ENCODE measurements around the gene DDX51.

Gene DDX51

GRCh38 chr12:132170637-132171292 is 26.6 kb upstream of the DDX51 start:
- Histone ChIP-seq H3K9ac (no peak overlapping the region), H3K79me2 (no peaks in the 10 kb centered on the region), H3K4me3 (ENCODE audit: low read depth, low read length) (no peak overlapping the region), H3K4me1 (no peaks in the 10 kb centered on the region), H3K9me3 (ENCODE audit: control insufficient read depth, low read length) (no peaks in the 10 kb centered on the region), H3K27me3 (ENCODE audit: control insufficient read depth, insufficient read depth, low read length) (peaks cover 4% of the 10 kb centered on the region), H3K36me3 (ENCODE audit: control insufficient read depth, insufficient read depth, low read length) (no peaks in the 10 kb centered on the region), H2AFZ (no peak overlapping the region), H3K4me2 (ENCODE audit: low read length) (no peak overlapping the region), H3K27ac (no peak overlapping the region)
- TF ChIP-seq CTCF (IDR thresholded peaks at IDR 0.05), result no peak

GRCh38 chr12:132170094-132170636 is 26.0 kb upstream of the DDX51 start:
- Histone ChIP-seq H3K27ac (no peak overlapping the region), H3K4me2 (ENCODE audit: low read length) (no peak overlapping the region), H3K9ac (no peak overlapping the region), H2AFZ (no peak overlapping the region), H3K4me1 (no peaks in the 10 kb centered on the region), H3K9me3 (ENCODE audit: control insufficient read depth, low read length) (no peaks in the 10 kb centered on the region), H3K36me3 (ENCODE audit: control insufficient read depth, insufficient read depth, low read length) (no peaks in the 10 kb centered on the region), H3K79me2 (no peaks in the 10 kb centered on the region), H3K27me3 (ENCODE audit: control insufficient read depth, insufficient read depth, low read length) (peaks cover 4% of the 10 kb centered on the region), H3K4me3 (ENCODE audit: low read depth, low read length) (no peak overlapping the region)
- no peak for TF ChIP-seq CTCF (IDR thresholded peaks at IDR 0.05)

GRCh38 chr12:132169376-132169775 is 25.3 kb upstream of the DDX51 start:
- Histone ChIP-seq H3K79me2 (no peaks in the 10 kb centered on the region), H3K9me3 (ENCODE audit: control insufficient read depth, low read length) (no peaks in the 10 kb centered on the region), H3K36me3 (ENCODE audit: control insufficient read depth, insufficient read depth, low read length) (no peaks in the 10 kb centered on the region), H3K4me1 (no peaks in the 10 kb centered on the region), H2AFZ (no peak overlapping the region), H3K27ac (no peak overlapping the region), H3K4me2 (ENCODE audit: low read length) (no peak overlapping the region), H3K9ac (no peak overlapping the region), H3K27me3 (ENCODE audit: control insufficient read depth, insufficient read depth, low read length) (peaks cover 3% of the 10 kb centered on the region), H3K4me3 (ENCODE audit: low read depth, low read length) (no peak overlapping the region)
- TF ChIP-seq CTCF (IDR thresholded peaks at IDR 0.05), result no peak

- Histone ChIP-seq H3K4me1 (no peaks in the 10 kb centered on the region), H3K36me3 (ENCODE audit: control insufficient read depth, insufficient read depth, low read length) (no peaks in the 10 kb centered on the region), H3K4me2 (ENCODE audit: low read length) (no peak overlapping the region), H2AFZ (no peak overlapping the region), H3K27me3 (ENCODE audit: control insufficient read depth, insufficient read depth, low read length) (no peaks in the 10 kb centered on the region), H3K9me3 (ENCODE audit: control insufficient read depth, low read length) (no peaks in the 10 kb centered on the region), H3K4me3 (ENCODE audit: low read depth, low read length) (no peak overlapping the region), H3K27ac (no peak overlapping the region), H3K79me2 (no peaks in the 10 kb centered on the region), H3K9ac (no peak overlapping the region)
- no peak for TF ChIP-seq CTCF (IDR thresholded peaks at IDR 0.05)
These were observed 24.4 kb upstream of the DDX51 start for GRCh38 chr12:132168311-132169031.

Data from parathyroid adenoma (tissue), 2 donors.